SK-N-SH (cell line): ENCODE measurements around the gene RAI1. TPM values are rescaled to one million over a fixed set of nuclear protein-coding genes. Genes with fewer than 3 reads are reported as not detected.
A peak's percentile ranks its signal among the peaks of the same experiment; 100 is the strongest.

ENCODE experiments used
- CTCF ChIA-PET: fragments of 300-600, 350-600 bp; formaldehyde crosslinking; extraction: SDS; loops from one replicate; lab custom pipeline; 2021; lab: Yijun Ruan, JAX
- POLR2A ChIA-PET: fragments of 350-600 bp; sonication (Branson Sonifier 250); formaldehyde crosslinking; extraction: SDS; loops from one replicate; lab custom pipeline; 2020; ENCODE audit warnings: antibody characterized with exemption, inconsistent platforms; lab: Yijun Ruan, JAX
- DNase-seq: peaks from one replicate; pipeline ENCODE4 v3.0.0; 2012
- H2AFZ ChIP-seq: fragments of 200-600 bp; sonication (generic); 2 replicates; pipeline ENCODE4 v1.8.1; 2016; ENCODE audit warnings: antibody characterized with exemption, mild to moderate bottlenecking, low read depth
- H3F3A ChIP-seq: fragments of 200-600 bp; sonication (generic); replicated peaks from 2 replicates; pipeline ENCODE3; 2016; ENCODE audit warnings: antibody characterized with exemption, mild to moderate bottlenecking; ENCODE audit not compliant: insufficient read depth
- H3K27ac ChIP-seq, 2 experiments: fragments of 200-500 bp in 1 of 2; fragments of 200-600 bp in 1 of 2; sonication (Bioruptor generic) in 1 of 2; sonication (generic), shearing (Covaris generic) in 1 of 2; 2 replicates each; pipeline versions ENCODE4 v1.5.1 to v1.6.1; 2014 to 2016; ENCODE audit warnings: low read depth in 2 of 2, inconsistent platforms in 1 of 2, low read length in 1 of 2, mild to moderate bottlenecking in 1 of 2, mixed read lengths in 1 of 2
- H3K27me3 ChIP-seq: fragments of 200-600 bp; sonication (generic), shearing (Covaris generic); 2 replicates; pipeline ENCODE4 v1.6.1; 2016; ENCODE audit warnings: mixed run types; ENCODE audit not compliant: insufficient read depth
- H3K36me3 ChIP-seq, 2 experiments: fragments of 200-500 bp in 1 of 2; fragments of 200-600 bp in 1 of 2; sonication (Bioruptor generic) in 1 of 2; sonication (generic) in 1 of 2; replicated peaks in 1 of 2; 2 replicates each; pipeline versions ENCODE3 to v1.5.1; 2014 to 2016; ENCODE audit warnings: low read length in 1 of 2, mild to moderate bottlenecking in 1 of 2; ENCODE audit not compliant: insufficient read depth in 2 of 2, control insufficient read depth in 1 of 2
- H3K4me1 ChIP-seq, 2 experiments: fragments of 200-500 bp in 1 of 2; fragments of 200-600 bp in 1 of 2; sonication (Bioruptor generic) in 1 of 2; sonication (generic), shearing (Covaris generic) in 1 of 2; 2 replicates each; pipeline versions ENCODE4 v1.5.1 to v1.6.1; 2014 to 2016; ENCODE audit warnings: low read depth in 1 of 2, low read length in 1 of 2, mixed run types in 1 of 2; ENCODE audit not compliant: insufficient read depth in 2 of 2, control insufficient read depth in 1 of 2
- H3K4me2 ChIP-seq: fragments of 200-600 bp; sonication (generic), shearing (Covaris generic); 2 replicates; pipeline ENCODE4 v1.6.1; 2017; ENCODE audit warnings: mixed run types
- H3K4me3 ChIP-seq, 2 experiments: fragments of 200-500 bp in 1 of 2; fragments of 200-600 bp in 1 of 2; sonication (Bioruptor generic) in 1 of 2; sonication (generic), shearing (Covaris generic) in 1 of 2; 2 replicates each; pipeline versions ENCODE4 v1.5.1 to v1.8.1; 2014 to 2016; ENCODE audit warnings: low read depth in 2 of 2, inconsistent platforms in 1 of 2, low read length in 1 of 2, mild to moderate bottlenecking in 1 of 2, mixed read lengths in 1 of 2, moderate library complexity in 1 of 2
- H3K79me2 ChIP-seq: fragments of 200-600 bp; sonication (generic); 2 replicates; pipeline ENCODE4 v1.8.1; 2017; ENCODE audit warnings: mild to moderate bottlenecking; ENCODE audit not compliant: insufficient read depth
- H3K9ac ChIP-seq: fragments of 200-600 bp; sonication (generic); 2 replicates; pipeline ENCODE4 v1.6.1; 2017; ENCODE audit warnings: mixed run types
- H3K9me2 ChIP-seq: fragments of 200-600 bp; sonication (generic); 2 replicates; pipeline ENCODE4 v1.6.1; 2017; ENCODE audit warnings: mixed run types
- H3K9me3 ChIP-seq: fragments of 200-600 bp; sonication (generic); 2 replicates; pipeline ENCODE4 v1.6.1; 2017; ENCODE audit warnings: mixed run types, mild to moderate bottlenecking, moderate library complexity
- H4K20me1 ChIP-seq: fragments of 200-600 bp; sonication (generic); 2 replicates; pipeline ENCODE4 v1.6.1; 2017; ENCODE audit warnings: mild to moderate bottlenecking, mixed run types; ENCODE audit not compliant: insufficient read depth
- CHD2 ChIP-seq: fragments of 150-350 bp; IDR thresholded peaks from 2 replicates; pipeline ENCODE4 v1.6.1; 2018; ENCODE audit warnings: low read length; ENCODE audit not compliant: partially characterized antibody
- FOXM1 ChIP-seq: IDR thresholded peaks from 2 replicates; pipeline ENCODE4 v1.4.0; 2012; ENCODE audit warnings: low read depth, mild to moderate bottlenecking
- GABPA ChIP-seq: IDR thresholded peaks from 2 replicates; pipeline ENCODE4 v1.4.0; 2012; ENCODE audit warnings: low read depth, mild to moderate bottlenecking
- MXI1 ChIP-seq: IDR thresholded peaks from 2 replicates; pipeline ENCODE4 v1.6.1; 2012; ENCODE audit warnings: mild to moderate bottlenecking, low read depth, low read length, improper control_type of control experiment
- POLR2AphosphoS5 ChIP-seq: IDR thresholded peaks from 2 replicates; pipeline ENCODE4 v1.6.1; 2012; ENCODE audit warnings: low read depth, low read length
- RCOR1 ChIP-seq: fragments of 150-350 bp; IDR thresholded peaks from 2 replicates; pipeline ENCODE4 v1.6.1; 2017; ENCODE audit warnings: antibody characterized with exemption, low read length
- RFX5 ChIP-seq: IDR thresholded peaks from 2 replicates; pipeline ENCODE4 v1.6.1; 2012; ENCODE audit warnings: mild to moderate bottlenecking, improper control_type of control experiment, low read length
- RXRA ChIP-seq: IDR thresholded peaks from 2 replicates; pipeline ENCODE4 v1.4.0; 2012; ENCODE audit warnings: low read depth, mild to moderate bottlenecking, borderline replicate concordance
- TAF1 ChIP-seq: IDR thresholded peaks from 2 replicates; pipeline ENCODE4 v1.6.1; 2012; ENCODE audit warnings: low read depth, mild to moderate bottlenecking, low read length, moderate library complexity, borderline replicate concordance
- TCF12 ChIP-seq: IDR thresholded peaks from 2 replicates; pipeline ENCODE4 v1.4.0; 2012
- TEAD4 ChIP-seq: IDR thresholded peaks from 2 replicates; pipeline ENCODE4 v1.4.0; 2012; ENCODE audit warnings: mild to moderate bottlenecking, borderline replicate concordance; ENCODE audit not compliant: insufficient read depth
- WGBS: methylation state at CpG from one replicate; pipeline ENCODE4 v1.1.6; 2017; ENCODE audit warnings: low lambda C conversion rate; 5-methylcytosine and 5-hydroxymethylcytosine counted together
- polyA plus RNA-seq, 3 experiments: library from polyadenylated mRNA; depleted of rRNA; stranded (reverse); fragments of >200 nt; gene quantifications; 2 replicates each; pipeline ENCODE4 v1.2.3, GENCODE V29; 2012
- TF ChIP-seq, protein P1 (sequence below): IDR thresholded peaks from 2 replicates; pipeline ENCODE4 v1.4.0; 2012; ENCODE audit warnings: low read depth, borderline replicate concordance
- TF ChIP-seq, protein P2 (sequence below): fragments of 200-600 bp; sonication (generic); IDR thresholded peaks from 2 replicates; pipeline ENCODE4 v1.6.1; 2017; ENCODE audit warnings: antibody characterized with exemption, mild to moderate bottlenecking, moderate library complexity

RAI1 gene
- polyA plus RNA-seq, 1 of the 3 experiments (the other 2 are of a cell fraction), result 4.7 TPM

DNA sequence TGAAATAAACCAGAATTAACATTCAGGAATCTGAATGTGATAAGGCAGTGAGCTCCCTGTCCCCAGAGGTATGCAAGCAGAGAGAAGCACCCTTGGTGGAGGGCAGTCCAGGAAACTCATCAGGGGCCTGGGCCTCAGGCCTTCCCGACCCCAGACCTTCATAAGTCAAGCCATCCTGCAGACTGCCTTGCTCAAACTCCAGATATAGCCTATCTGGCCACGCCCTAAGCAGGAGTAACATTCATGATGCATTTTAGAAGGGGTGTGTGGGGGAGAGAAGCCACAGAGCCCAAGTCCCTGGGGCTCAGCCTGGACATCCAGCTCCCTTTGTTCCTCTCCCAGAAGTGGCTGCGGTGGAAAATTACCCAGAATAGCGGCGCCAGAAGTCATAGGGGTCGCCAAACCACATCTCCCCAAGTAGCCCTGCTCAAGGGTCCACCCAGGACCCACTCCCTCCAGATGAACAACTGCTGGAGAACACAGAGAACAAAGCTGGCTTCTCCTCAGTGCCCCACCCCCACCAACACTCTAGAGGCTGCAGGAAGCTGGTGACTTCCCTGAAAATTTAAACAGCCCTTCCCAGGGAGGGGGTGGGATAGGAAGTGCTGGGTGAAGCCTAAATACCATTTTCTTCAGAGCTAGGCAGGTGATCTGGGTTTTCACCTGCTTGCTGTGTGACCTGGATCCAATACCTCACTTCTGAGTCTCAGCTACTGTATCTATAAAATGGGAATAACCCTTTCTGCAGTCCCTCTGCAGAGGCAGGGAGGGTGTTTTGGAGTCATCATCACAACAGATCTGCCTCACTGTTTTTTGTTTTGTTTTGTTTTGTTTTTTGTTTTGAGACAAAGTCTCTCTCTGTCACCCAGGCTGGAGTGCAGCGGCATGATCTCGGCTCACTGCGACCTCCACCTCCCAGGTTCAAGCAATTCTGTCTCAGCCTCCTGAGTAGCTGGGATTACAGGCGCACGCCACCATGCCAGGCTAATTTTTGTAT is 157.0 kb downstream of the RAI1 start:
- peak overlapping the region in 1 of 2 experiments; percentile 95; a peak in 2 of 4 replicates for H3K27ac ChIP-seq
- no peaks in the 10 kb centered on the region for H3K9me3 ChIP-seq
- H2AFZ ChIP-seq, result no peak overlapping the region
- H3K9ac ChIP-seq, result no peak overlapping the region
- no peak overlapping the region for H3K4me3 ChIP-seq
- WGBS, result 75% methylated on average over 9 of the region's 11 CpGs
- TF ChIP-seq TCF12, result no peak
- TF ChIP-seq CHD2, result peak; percentile 61
- ChIA-PET POLR2A (interaction anchor here (0.7 to 4.0 kb wide), 6 partner anchors 9 to 144 kb away, joined by 3 to 44 read pairs (median 14); no protein-coding TSS in a partner anchor), CTCF (interaction anchor here (0.8 to 1.9 kb wide), 5 partner anchors 22 to 81 kb away, joined by 3 to 11 read pairs (median 4); no protein-coding TSS in a partner anchor)
- no peaks in the 10 kb centered on the region for H3K9me2 ChIP-seq
- peaks cover 6% of the 10 kb centered on the region; the same call in 1 of the 2 replicates for H3K79me2 ChIP-seq
- no peaks in the 10 kb centered on the region for H3K27me3 ChIP-seq
- peaks cover 17% of the 10 kb centered on the region for H3F3A ChIP-seq
- no peaks in the 10 kb centered on the region for H4K20me1 ChIP-seq
- peaks cover 22 to 67% of the 10 kb centered on the region in 2 experiments; a peak in 3 of 4 replicates for H3K4me1 ChIP-seq
- H3K4me2 ChIP-seq, result peak overlapping the region; percentile 94; the same call in 1 of the 2 replicates
- no peak for DNase-seq
- no peaks in the 10 kb centered on the region for H3K36me3 ChIP-seq

DNA sequence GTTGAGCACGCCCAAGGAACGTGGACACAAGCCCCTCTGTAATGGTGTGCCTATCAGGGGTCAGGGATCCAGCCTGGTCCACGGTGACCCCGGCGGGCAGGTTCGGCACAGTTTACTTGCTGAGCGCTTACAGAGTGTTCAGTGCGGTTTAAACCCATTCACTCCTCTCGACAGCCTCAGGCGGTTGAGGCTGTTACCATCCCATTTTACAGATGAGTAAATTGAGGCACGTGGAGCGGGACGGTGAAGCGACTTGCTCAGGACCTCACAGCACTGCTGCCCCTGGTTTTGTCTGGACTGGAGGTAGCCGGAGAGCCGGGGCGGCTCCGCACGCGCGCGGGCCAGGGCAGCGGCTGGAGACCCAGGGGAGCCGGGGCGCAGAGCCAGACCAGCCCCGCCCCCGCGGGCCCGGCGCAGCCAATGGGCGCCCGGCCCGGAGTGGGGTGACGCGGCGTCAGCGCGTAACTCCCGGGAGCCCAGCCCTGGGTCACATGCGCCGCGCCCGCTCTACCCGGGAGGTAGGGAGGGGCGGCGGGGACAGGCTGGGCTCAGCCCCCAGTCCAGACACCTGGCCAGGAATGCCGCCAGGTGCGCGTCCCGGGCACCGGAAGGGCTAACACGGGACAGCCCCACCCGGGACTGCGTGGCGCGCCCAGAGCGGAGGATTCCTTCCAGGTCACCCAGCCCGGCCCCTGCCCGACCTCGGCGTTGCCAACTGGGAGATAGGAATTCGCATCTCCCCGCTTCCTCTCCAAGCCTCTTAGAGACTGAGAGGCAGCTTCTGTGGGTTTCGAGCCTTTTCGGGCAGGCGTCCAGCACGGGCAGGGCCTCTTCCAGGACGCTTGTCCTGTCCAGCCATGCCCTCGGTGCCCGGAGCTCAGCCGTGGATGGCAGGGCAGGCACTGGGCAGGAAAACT is 158.8 kb downstream of the RAI1 start:
- DNase-seq, result peak; percentile 96
- Histone ChIP-seq H3K36me3 (no peaks in the 10 kb centered on the region), H3K9me2 (no peaks in the 10 kb centered on the region), H3K4me2 (peak overlapping the region; percentile 90), H3K27ac (peak overlapping the region; percentile 88 to 98), H3K27me3 (no peaks in the 10 kb centered on the region), H3K9ac (peak overlapping the region; percentile 69), H3F3A (peaks cover 17% of the 10 kb centered on the region), H3K9me3 (no peaks in the 10 kb centered on the region), H3K79me2 (peaks cover 6% of the 10 kb centered on the region; the same call in 1 of the 2 replicates), H3K4me3 (peak overlapping the region; percentile 50 to 60; a peak in 3 of 4 replicates), H4K20me1 (no peaks in the 10 kb centered on the region), H3K4me1 (peaks cover 22 to 77% of the 10 kb centered on the region in 2 experiments; a peak in 3 of 4 replicates), H2AFZ (peak overlapping the region; percentile 62)
- TF ChIP-seq GABPA (peak; percentile 79), RXRA (peak; percentile 67; the same call in 1 of the 2 replicates), TCF12 (peak; percentile 24; the same call in 1 of the 2 replicates), TAF1 (peak; percentile 49; the same call in 1 of the 2 replicates), RCOR1 (peak; percentile 70), TEAD4 (no peak), FOXM1 (no peak), POLR2AphosphoS5 (peak; percentile 85), RFX5 (0 out of 2 replicates have a peak, but pooled peaks have one; percentile 40), MXI1 (peak; percentile 37; the same call in 1 of the 2 replicates)
- TF ChIP-seq, protein P1, sequence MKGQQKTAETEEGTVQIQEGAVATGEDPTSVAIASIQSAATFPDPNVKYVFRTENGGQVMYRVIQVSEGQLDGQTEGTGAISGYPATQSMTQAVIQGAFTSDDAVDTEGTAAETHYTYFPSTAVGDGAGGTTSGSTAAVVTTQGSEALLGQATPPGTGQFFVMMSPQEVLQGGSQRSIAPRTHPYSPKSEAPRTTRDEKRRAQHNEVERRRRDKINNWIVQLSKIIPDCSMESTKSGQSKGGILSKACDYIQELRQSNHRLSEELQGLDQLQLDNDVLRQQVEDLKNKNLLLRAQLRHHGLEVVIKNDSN, result peak; percentile 78
- TF ChIP-seq, protein P2, sequence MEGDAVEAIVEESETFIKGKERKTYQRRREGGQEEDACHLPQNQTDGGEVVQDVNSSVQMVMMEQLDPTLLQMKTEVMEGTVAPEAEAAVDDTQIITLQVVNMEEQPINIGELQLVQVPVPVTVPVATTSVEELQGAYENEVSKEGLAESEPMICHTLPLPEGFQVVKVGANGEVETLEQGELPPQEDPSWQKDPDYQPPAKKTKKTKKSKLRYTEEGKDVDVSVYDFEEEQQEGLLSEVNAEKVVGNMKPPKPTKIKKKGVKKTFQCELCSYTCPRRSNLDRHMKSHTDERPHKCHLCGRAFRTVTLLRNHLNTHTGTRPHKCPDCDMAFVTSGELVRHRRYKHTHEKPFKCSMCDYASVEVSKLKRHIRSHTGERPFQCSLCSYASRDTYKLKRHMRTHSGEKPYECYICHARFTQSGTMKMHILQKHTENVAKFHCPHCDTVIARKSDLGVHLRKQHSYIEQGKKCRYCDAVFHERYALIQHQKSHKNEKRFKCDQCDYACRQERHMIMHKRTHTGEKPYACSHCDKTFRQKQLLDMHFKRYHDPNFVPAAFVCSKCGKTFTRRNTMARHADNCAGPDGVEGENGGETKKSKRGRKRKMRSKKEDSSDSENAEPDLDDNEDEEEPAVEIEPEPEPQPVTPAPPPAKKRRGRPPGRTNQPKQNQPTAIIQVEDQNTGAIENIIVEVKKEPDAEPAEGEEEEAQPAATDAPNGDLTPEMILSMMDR, result no peak
- WGBS, result 9% methylated on average over 44 of the region's 71 CpGs
- CTCF ChIA-PET, result interaction anchor here (0.6 to 8.1 kb wide), 8 partner anchors 9 to 194 kb away, joined by 3 to 48 read pairs (median 4); no protein-coding TSS in a partner anchor
- POLR2A ChIA-PET, result interaction anchor here (1.0 to 2.2 kb wide), 2 partner anchors 9 to 100 kb away, joined by 3 to 8 read pairs; no protein-coding TSS in a partner anchor
